DOHH2 (cell line): Measurements from ENCODE around the gene DELE1.

Experiments used
- H3F3A ChIP-seq: fragments of 200-600 bp; sonication (generic), shearing (Covaris generic); 2 replicates; pipeline ENCODE4 v1.6.0; 2016; ENCODE audit warnings: antibody characterized with exemption, mild to moderate bottlenecking; ENCODE audit not compliant: control insufficient read depth, insufficient read depth
- H3K27ac ChIP-seq: fragments of 200-600 bp; sonication (generic); 2 replicates; pipeline ENCODE4 v1.5.1; 2014; ENCODE audit warnings: low read depth, mild to moderate bottlenecking, low read length, moderate library complexity
- H3K27me3 ChIP-seq: fragments of 200-600 bp; sonication (generic); 2 replicates; pipeline ENCODE4 v1.6.1; 2014; ENCODE audit warnings: mild to moderate bottlenecking, low read length, mixed read lengths; ENCODE audit not compliant: control insufficient read depth
- H3K36me3 ChIP-seq: fragments of 200-600 bp; sonication (generic); 2 replicates; pipeline ENCODE4 v1.6.1; 2014; ENCODE audit warnings: mild to moderate bottlenecking, low read length, moderate library complexity, mixed read lengths; ENCODE audit not compliant: control insufficient read depth
- H3K4me1 ChIP-seq: fragments of 200-600 bp; sonication (generic); 2 replicates; pipeline ENCODE4 v1.6.1; 2014; ENCODE audit warnings: mild to moderate bottlenecking, low read length, mixed read lengths; ENCODE audit not compliant: control insufficient read depth
- H3K4me2 ChIP-seq: fragments of 200-600 bp; sonication (generic); 2 replicates; pipeline ENCODE4 v1.6.0; 2014; ENCODE audit warnings: mild to moderate bottlenecking, low read length, moderate library complexity
- H3K4me3 ChIP-seq: fragments of 200-600 bp; sonication (generic); 2 replicates; pipeline ENCODE4 v1.5.1; 2014; ENCODE audit warnings: mild to moderate bottlenecking, low read length, mixed read lengths
- H3K79me2 ChIP-seq: fragments of 200-600 bp; sonication (generic); 2 replicates; pipeline ENCODE4 v1.6.1; 2014; ENCODE audit warnings: mild to moderate bottlenecking, low read length, mixed read lengths; ENCODE audit not compliant: control insufficient read depth
- H3K9me2 ChIP-seq: fragments of 200-600 bp; sonication (generic); replicated peaks from 2 replicates; pipeline ENCODE4 v1.6.1; 2014; ENCODE audit warnings: mild to moderate bottlenecking, low read length, mixed read lengths; ENCODE audit not compliant: control insufficient read depth
- H3K9me3 ChIP-seq: fragments of 200-600 bp; sonication (generic); 2 replicates; pipeline ENCODE4 v1.6.1; 2014; ENCODE audit warnings: antibody characterized with exemption, low read length, mixed read lengths; ENCODE audit not compliant: control insufficient read depth, insufficient read depth
- H4K20me1 ChIP-seq: fragments of 200-600 bp; sonication (generic); 2 replicates; pipeline ENCODE4 v1.6.0; 2014; ENCODE audit warnings: low read depth, mild to moderate bottlenecking, antibody characterized with exemption, low read length, moderate library complexity; ENCODE audit not compliant: control insufficient read depth, insufficient read depth
- EZH2phosphoT487 ChIP-seq: fragments of 200-600 bp; sonication (generic); IDR thresholded peaks from 2 replicates; pipeline ENCODE4 v1.6.1; 2017; ENCODE audit warnings: borderline replicate concordance, mild to moderate bottlenecking, antibody characterized with exemption, low read length, moderate library complexity, mixed read lengths
- TF ChIP-seq, protein P1 (sequence below): fragments of 200-600 bp; sonication (generic); IDR thresholded peaks from one replicate; pipeline ENCODE4 v1.5.1; 2014; ENCODE audit warnings: antibody characterized with exemption, mild to moderate bottlenecking, low read depth, low read length; ENCODE audit not compliant: poor library complexity, severe bottlenecking

DELE1 gene

DNA sequence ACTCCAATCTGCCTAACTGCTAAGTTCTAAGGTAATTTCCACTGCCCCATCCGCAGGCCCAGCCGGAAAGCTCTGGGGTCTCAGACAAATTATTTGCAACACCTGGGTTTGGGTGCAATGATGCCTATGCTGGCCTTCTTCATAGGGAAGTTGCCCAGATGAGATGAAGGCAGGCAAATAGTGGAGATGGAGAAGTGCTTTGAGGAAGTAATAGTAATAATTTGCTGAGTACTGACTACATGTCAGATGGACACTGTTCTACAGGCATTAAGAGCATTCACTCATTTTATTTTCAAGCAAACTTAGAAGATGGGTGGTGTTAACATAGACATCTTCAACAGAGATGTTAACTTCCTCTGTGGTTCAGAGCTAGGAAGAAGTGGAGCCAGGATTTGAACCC, 30.5 kb downstream of the DELE1 start:
- peaks cover 10% of the 10 kb centered on the region; the same call in 1 of the 2 replicates for H3K27me3 ChIP-seq
- no peaks in the 10 kb centered on the region for H3K9me2 ChIP-seq
- H3K9me3 ChIP-seq: no peaks in the 10 kb centered on the region
- TF ChIP-seq, protein P1, sequence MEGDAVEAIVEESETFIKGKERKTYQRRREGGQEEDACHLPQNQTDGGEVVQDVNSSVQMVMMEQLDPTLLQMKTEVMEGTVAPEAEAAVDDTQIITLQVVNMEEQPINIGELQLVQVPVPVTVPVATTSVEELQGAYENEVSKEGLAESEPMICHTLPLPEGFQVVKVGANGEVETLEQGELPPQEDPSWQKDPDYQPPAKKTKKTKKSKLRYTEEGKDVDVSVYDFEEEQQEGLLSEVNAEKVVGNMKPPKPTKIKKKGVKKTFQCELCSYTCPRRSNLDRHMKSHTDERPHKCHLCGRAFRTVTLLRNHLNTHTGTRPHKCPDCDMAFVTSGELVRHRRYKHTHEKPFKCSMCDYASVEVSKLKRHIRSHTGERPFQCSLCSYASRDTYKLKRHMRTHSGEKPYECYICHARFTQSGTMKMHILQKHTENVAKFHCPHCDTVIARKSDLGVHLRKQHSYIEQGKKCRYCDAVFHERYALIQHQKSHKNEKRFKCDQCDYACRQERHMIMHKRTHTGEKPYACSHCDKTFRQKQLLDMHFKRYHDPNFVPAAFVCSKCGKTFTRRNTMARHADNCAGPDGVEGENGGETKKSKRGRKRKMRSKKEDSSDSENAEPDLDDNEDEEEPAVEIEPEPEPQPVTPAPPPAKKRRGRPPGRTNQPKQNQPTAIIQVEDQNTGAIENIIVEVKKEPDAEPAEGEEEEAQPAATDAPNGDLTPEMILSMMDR: no peak
- no peak for TF ChIP-seq EZH2phosphoT487
- no peak overlapping the region for H3K4me2 ChIP-seq
- H3K4me3 ChIP-seq: no peak overlapping the region
- peaks cover 15% of the 10 kb centered on the region for H3K4me1 ChIP-seq
- H3K36me3 ChIP-seq: no peaks in the 10 kb centered on the region
- H4K20me1 ChIP-seq: 0 out of 2 replicates have a peak, but pooled peaks cover 2% of the 10 kb centered on the region
- H3K27ac ChIP-seq: no peak overlapping the region
- no peaks in the 10 kb centered on the region for H3F3A ChIP-seq
- H3K79me2 ChIP-seq: no peaks in the 10 kb centered on the region

DNA sequence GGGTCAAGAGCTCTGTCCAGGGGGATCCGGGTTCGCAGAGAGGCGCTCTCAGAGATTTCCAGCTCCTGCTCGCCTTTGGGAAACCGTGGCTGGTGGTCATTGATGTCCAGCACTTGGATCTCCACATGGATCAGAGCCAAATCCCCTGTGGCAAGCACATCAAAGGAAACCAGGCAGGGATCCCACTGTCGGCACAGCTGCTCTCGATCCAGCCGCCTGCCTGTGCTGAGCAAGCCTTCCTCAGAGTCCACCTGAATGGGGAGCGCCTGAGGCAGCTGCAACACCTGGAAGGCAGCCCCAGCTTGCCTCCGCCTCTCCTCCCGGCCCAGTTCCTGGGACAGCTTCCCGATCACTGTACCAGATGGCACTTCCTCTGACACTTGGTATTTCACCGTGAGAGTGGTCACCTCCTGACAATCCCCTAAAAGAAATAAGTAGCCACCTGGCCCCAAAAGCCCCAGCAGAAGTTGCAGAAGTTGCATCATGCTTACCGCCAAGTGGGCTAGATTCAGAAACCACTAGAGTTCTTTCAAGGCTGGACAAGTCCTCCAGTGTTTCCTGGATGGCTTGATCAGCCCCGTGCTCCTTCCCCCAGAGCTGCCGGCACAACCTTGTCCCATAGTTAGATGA, 33.8 kb downstream of the DELE1 start:
- Histone ChIP-seq H3K4me3 (no peak overlapping the region), H3K4me2 (no peak overlapping the region), H3K9me3 (no peaks in the 10 kb centered on the region), H3K9me2 (no peaks in the 10 kb centered on the region), H3F3A (no peaks in the 10 kb centered on the region), H3K27me3 (peaks cover 8% of the 10 kb centered on the region; the same call in 1 of the 2 replicates), H3K27ac (no peak overlapping the region), H3K36me3 (no peaks in the 10 kb centered on the region), H3K4me1 (peaks cover 28% of the 10 kb centered on the region), H4K20me1 (no peaks in the 10 kb centered on the region), H3K79me2 (no peaks in the 10 kb centered on the region)
- TF ChIP-seq, protein P1: no peak
- TF ChIP-seq EZH2phosphoT487: no peak

- no peak within 1 kb of the TSS for H3K4me2 ChIP-seq
- no peaks in the 10 kb centered on the region for H3K9me3 ChIP-seq
Observed at GRCh38 chr5:141958113-141958512, 34.4 kb downstream of the DELE1 start, which contains the start of gene PCDH12. TSS of gene PCDH12 (minus strand) at chr5:141958202. CDS start at chr5:141957851, 351 bp downstream.

More at GRCh38 chr5:141958113-141958512, 34.4 kb downstream of the DELE1 start, which contains the start of gene PCDH12:
- Histone ChIP-seq H4K20me1 (no peaks in the 10 kb centered on the region), H3K27me3 (0 out of 2 replicates have a peak, but pooled peaks cover 3% of the 10 kb centered on the region), H3K79me2 (no peaks in the 10 kb centered on the region), H3K4me3 (no peak within 1 kb of the TSS), H3F3A (no peaks in the 10 kb centered on the region), H3K9me2 (no peaks in the 10 kb centered on the region), H3K36me3 (no peaks in the 10 kb centered on the region), H3K27ac (no peak within 1 kb of the TSS), H3K4me1 (peaks cover 28% of the 10 kb centered on the region)
- no peak for TF ChIP-seq EZH2phosphoT487
- TF ChIP-seq, protein P1: no peak
